CD4-positive, CD25-positive, alpha-beta regulatory T cell (primary cell): ENCODE results near the gene KCNK1. TPM values are rescaled to one million over a fixed set of nuclear protein-coding genes. Genes with fewer than 3 reads are reported as not detected.
"Not testable (repeated sequence)": the region's sequence is repeated elsewhere in the genome, so short reads cannot be mapped to it uniquely, and the experiment has no call there.

Experiments used
- ATAC-seq, 2 donors: fragments of 150-1000 bp; cut with Tn5 transposase; one replicate each; pipeline ENCODE4 v1.10.0; 2021; ENCODE audit warnings: low read depth in 2 of 2, moderate number of reproducible peaks in 2 of 2, moderate library complexity in 1 of 2
- DNase-seq, 3 donors: peaks; one replicate each; pipeline versions ENCODE4 v3.0.0 to v3.0.0-alpha.2; 2012 to 2022; ENCODE audit warnings: mixed read lengths in 1 of 3
- H3K27ac ChIP-seq: one replicate; pipeline ENCODE4 v1.7.0; 2013; ENCODE audit warnings: mild to moderate bottlenecking, low read length; ENCODE audit not compliant: insufficient read depth, poor library complexity, severe bottlenecking
- H3K27me3 ChIP-seq: one replicate; pipeline ENCODE4 v1.7.0; 2013; ENCODE audit warnings: low read length; ENCODE audit not compliant: control insufficient read depth, insufficient read depth
- H3K36me3 ChIP-seq: one replicate; pipeline ENCODE4 v1.7.0; 2013; ENCODE audit warnings: mild to moderate bottlenecking, low read length, moderate library complexity; ENCODE audit not compliant: control insufficient read depth, insufficient read depth
- H3K4me1 ChIP-seq: 2 replicates; pipeline ENCODE4 v1.7.0; 2013; ENCODE audit warnings: mild to moderate bottlenecking, low read length; ENCODE audit not compliant: insufficient read depth, control insufficient read depth, poor library complexity, severe bottlenecking
- H3K4me3 ChIP-seq: one replicate; pipeline ENCODE4 v1.7.0; 2013; ENCODE audit warnings: low read depth, mild to moderate bottlenecking, low read length, moderate library complexity
- H3K9me3 ChIP-seq, 2 experiments: 1 replicate in 1 of 2; 2 replicates in 1 of 2; pipeline ENCODE4 v1.7.0; 2013; ENCODE audit warnings: low read length in 2 of 2, mild to moderate bottlenecking in 1 of 2, moderate library complexity in 1 of 2; ENCODE audit not compliant: control insufficient read depth in 2 of 2
- H3K27ac Mint-ChIP-seq, 3 donors: one replicate each; pipeline ENCODE4 v1.8.0; 2020 to 2022; ENCODE audit warnings: mild to moderate bottlenecking in 3 of 3, mixed read lengths in 3 of 3, moderate library complexity in 2 of 3
- H3K27me3 Mint-ChIP-seq: one replicate; pipeline ENCODE4 v1.8.0; 2022; ENCODE audit warnings: mild to moderate bottlenecking, mixed read lengths
- H3K36me3 Mint-ChIP-seq: one replicate; pipeline ENCODE4 v1.8.0; 2020; ENCODE audit warnings: mixed read lengths
- H3K4me1 Mint-ChIP-seq, 4 donors: one replicate each; pipeline ENCODE4 v1.8.0; 2020 to 2022; ENCODE audit warnings: mixed read lengths in 4 of 4, mild to moderate bottlenecking in 1 of 4
- H3K4me3 Mint-ChIP-seq, 4 donors: one replicate each; pipeline ENCODE4 v1.8.0; 2020 to 2022; ENCODE audit warnings: mild to moderate bottlenecking in 4 of 4, mixed read lengths in 4 of 4, moderate library complexity in 3 of 4
- H3K9me3 Mint-ChIP-seq, 7 donors: one replicate each; pipeline ENCODE4 v1.8.0; 2020 to 2022; ENCODE audit warnings: mixed read lengths in 7 of 7, mild to moderate bottlenecking in 3 of 7, moderate library complexity in 2 of 7
- polyA plus RNA-seq, 4 donors: library from polyadenylated mRNA; unstranded; fragments of 300-500 nt; fragmentation: Illumina TruSeq; gene quantifications; one replicate each; pipeline ENCODE4 v1.2.3, GENCODE V29; 2021
- total RNA-seq: library from RNA; stranded (reverse); gene quantifications from one replicate; pipeline ENCODE4 v1.2.3, GENCODE V29; 2022

Gene KCNK1
- total and polyA plus RNA-seq, 5 donors from 2014 or later, result 0.15 to 0.99 (median 0.21) TPM; not detected in 1

- Histone ChIP-seq H3K9me3 (no peaks in the 10 kb centered on the region), H3K4me3 (no peak overlapping the region), H3K27ac (no peak overlapping the region), H3K4me1 (no peaks in the 10 kb centered on the region), H3K27me3 (peaks cover 9% of the 10 kb centered on the region), H3K36me3 (no peaks in the 10 kb centered on the region)
- ATAC-seq, result no peak
- no peak overlapping the region for H3K27ac Mint-ChIP-seq
- H3K9me3 Mint-ChIP-seq, result peaks cover 0 to 2% (median 0%) of the 10 kb centered on the region in 7 donors
- DNase-seq, result no peak
- H3K4me1 Mint-ChIP-seq, result peaks cover 0 to 7% (median under 1%) of the 10 kb centered on the region in 4 donors
- H3K27me3 Mint-ChIP-seq, result peaks cover 57% of the 10 kb centered on the region
- no peak overlapping the region for H3K4me3 Mint-ChIP-seq
- no peaks in the 10 kb centered on the region for H3K36me3 Mint-ChIP-seq
These were observed 3.1 kb downstream of the KCNK1 start for GRCh38 chr1:233617025-233617424.

GRCh38 chr1:233619414-233619813, 5.5 kb downstream of the KCNK1 start:
- H3K36me3 ChIP-seq, H3K4me3 ChIP-seq, H3K27ac ChIP-seq, H3K36me3 Mint-ChIP-seq, DNase-seq, H3K27ac Mint-ChIP-seq, H3K9me3 Mint-ChIP-seq, H3K27me3 ChIP-seq, ATAC-seq, H3K4me1 Mint-ChIP-seq, H3K4me1 ChIP-seq, H3K9me3 ChIP-seq, H3K4me3 Mint-ChIP-seq: not testable (repeated sequence)
- H3K27me3 Mint-ChIP-seq, result peaks cover 42% of the 10 kb centered on the region

GRCh38 chr1:233620065-233620464, 6.2 kb downstream of the KCNK1 start:
- no peak overlapping the region for H3K27ac ChIP-seq
- no peak overlapping the region for H3K4me3 ChIP-seq
- H3K27ac Mint-ChIP-seq, result no peak overlapping the region
- no peaks in the 10 kb centered on the region for H3K36me3 ChIP-seq
- H3K9me3 ChIP-seq, result no peaks in the 10 kb centered on the region
- peaks cover 6% of the 10 kb centered on the region for H3K27me3 ChIP-seq
- H3K4me1 Mint-ChIP-seq, result peaks cover 0 to 3% (median under 1%) of the 10 kb centered on the region in 4 donors
- H3K4me1 ChIP-seq, result no peaks in the 10 kb centered on the region
- DNase-seq (no peak), ATAC-seq (no peak)
- H3K27me3 Mint-ChIP-seq, result peaks cover 37% of the 10 kb centered on the region
- H3K9me3 Mint-ChIP-seq, result no peaks in the 10 kb centered on the region
- no peak overlapping the region for H3K4me3 Mint-ChIP-seq
- no peaks in the 10 kb centered on the region for H3K36me3 Mint-ChIP-seq

DNA sequence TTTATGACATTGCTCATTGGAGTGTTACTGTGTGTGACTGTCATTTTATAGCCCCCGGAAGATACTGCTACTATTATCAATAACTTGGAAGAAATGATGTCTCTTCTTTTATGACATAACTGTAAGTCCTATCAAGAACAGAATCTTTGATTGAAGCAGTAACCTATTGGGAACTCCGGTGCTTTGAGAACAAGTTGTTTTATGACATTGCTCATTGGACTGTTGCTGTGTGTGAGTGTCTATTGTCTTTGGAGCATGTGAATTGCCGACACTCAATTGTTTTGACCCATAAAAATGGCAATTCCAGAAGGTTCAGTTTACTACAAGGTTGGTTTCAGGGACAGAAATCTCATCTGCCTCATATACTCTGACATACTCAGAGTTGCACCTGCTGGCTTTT, 8.0 kb downstream of the KCNK1 start:
- H3K27me3 ChIP-seq, result peaks cover 3% of the 10 kb centered on the region
- no peaks in the 10 kb centered on the region for H3K36me3 ChIP-seq
- Mint-ChIP-seq H3K4me3 (no peak overlapping the region), H3K9me3 (peaks cover 0 to 2% (median 0%) of the 10 kb centered on the region in 7 donors), H3K36me3 (no peaks in the 10 kb centered on the region), H3K27ac (no peak overlapping the region), H3K27me3 (peaks cover 19% of the 10 kb centered on the region), H3K4me1 (no peaks in the 10 kb centered on the region)
- ATAC-seq, result no peak
- no peak overlapping the region for H3K4me3 ChIP-seq
- no peak for DNase-seq
- no peaks in the 10 kb centered on the region for H3K4me1 ChIP-seq
- H3K27ac ChIP-seq, result no peak overlapping the region
- no peaks in the 10 kb centered on the region for H3K9me3 ChIP-seq

DNA sequence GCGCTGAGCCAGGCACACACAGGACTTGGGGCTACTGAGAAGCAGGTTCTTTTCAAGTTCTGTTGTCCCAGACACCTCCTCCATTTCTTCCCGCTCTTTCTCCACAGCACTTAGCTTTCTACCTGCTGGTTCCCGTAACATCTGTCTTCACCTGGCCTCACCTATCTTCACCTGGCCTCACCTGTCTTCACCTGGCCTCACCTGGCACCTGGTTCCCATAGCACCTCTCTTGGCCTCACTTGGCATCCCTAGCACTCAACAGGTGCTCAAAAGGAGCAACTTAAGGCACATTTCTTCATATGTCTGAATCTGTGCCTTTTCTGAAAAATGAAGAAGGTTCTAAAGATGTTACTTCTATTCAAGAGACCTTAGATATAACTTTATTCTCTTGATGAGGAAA, 10.4 kb downstream of the KCNK1 start:
- no peak overlapping the region for H3K27ac ChIP-seq
- H3K4me1 ChIP-seq, result no peaks in the 10 kb centered on the region
- H3K4me3 Mint-ChIP-seq, result no peak overlapping the region
- no peaks in the 10 kb centered on the region for H3K9me3 ChIP-seq
- no peaks in the 10 kb centered on the region for H3K36me3 Mint-ChIP-seq
- ATAC-seq (no peak), DNase-seq (no peak)
- H3K36me3 ChIP-seq, result no peaks in the 10 kb centered on the region
- peaks cover 3% of the 10 kb centered on the region for H3K27me3 ChIP-seq
- peaks cover 0 to 2% (median 0%) of the 10 kb centered on the region in 7 donors for H3K9me3 Mint-ChIP-seq
- H3K4me3 ChIP-seq, result no peak overlapping the region
- no peak overlapping the region for H3K27ac Mint-ChIP-seq
- peaks cover 10% of the 10 kb centered on the region for H3K27me3 Mint-ChIP-seq
- no peaks in the 10 kb centered on the region for H3K4me1 Mint-ChIP-seq

- Mint-ChIP-seq H3K4me1 (no peaks in the 10 kb centered on the region), H3K27me3 (peaks cover 10% of the 10 kb centered on the region), H3K27ac (no peak overlapping the region), H3K36me3 (no peaks in the 10 kb centered on the region), H3K4me3 (no peak overlapping the region), H3K9me3 (peaks cover 0 to 2% (median 0%) of the 10 kb centered on the region in 7 donors)
- H3K27me3 ChIP-seq, result peaks cover 3% of the 10 kb centered on the region
- no peaks in the 10 kb centered on the region for H3K36me3 ChIP-seq
- no peak overlapping the region for H3K27ac ChIP-seq
- no peaks in the 10 kb centered on the region for H3K4me1 ChIP-seq
- H3K4me3 ChIP-seq, result no peak overlapping the region
- ATAC-seq (no peak), DNase-seq (no peak)
- no peaks in the 10 kb centered on the region for H3K9me3 ChIP-seq
These were observed 11.2 kb downstream of the KCNK1 start for GRCh38 chr1:233625087-233625486.

- ATAC-seq, result no peak
These were observed 11.6 kb downstream of the KCNK1 start for GRCh38 chr1:233625510-233625981.

DNA sequence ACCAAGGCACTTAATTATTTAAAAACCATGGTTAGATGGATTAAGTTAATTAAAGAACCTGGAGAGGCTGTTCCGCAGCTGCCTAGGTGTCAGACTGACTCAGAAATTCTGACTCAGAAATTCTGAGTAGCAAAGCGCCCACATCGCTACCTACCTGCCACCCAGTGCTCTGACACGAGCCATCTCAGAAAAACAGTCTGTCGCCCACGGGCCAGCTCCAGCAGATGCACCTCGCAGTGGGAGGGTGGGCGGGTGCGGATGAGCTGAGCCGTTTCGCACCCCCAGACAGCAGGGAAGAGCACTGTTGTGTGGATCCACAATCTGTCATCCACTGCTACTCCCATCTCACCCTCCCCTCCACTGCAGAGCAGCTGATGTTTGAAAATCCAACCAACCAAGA, 13.5 kb downstream of the KCNK1 start:
- H3K9me3 ChIP-seq, result no peaks in the 10 kb centered on the region
- no peaks in the 10 kb centered on the region for H3K4me1 ChIP-seq
- H3K27me3 ChIP-seq, result no peaks in the 10 kb centered on the region
- H3K27ac ChIP-seq, result no peak overlapping the region
- Mint-ChIP-seq H3K4me1 (no peaks in the 10 kb centered on the region), H3K9me3 (peaks cover 0 to 2% (median 0%) of the 10 kb centered on the region in 7 donors), H3K27ac (no peak overlapping the region), H3K36me3 (no peaks in the 10 kb centered on the region), H3K27me3 (no peaks in the 10 kb centered on the region), H3K4me3 (no peak overlapping the region)
- H3K36me3 ChIP-seq, result no peaks in the 10 kb centered on the region
- peak in 1 of 3 donors; percentile 44 for DNase-seq
- H3K4me3 ChIP-seq, result no peak overlapping the region
- no peak for ATAC-seq

More at GRCh38 chr1:233625510-233625981, 11.6 kb downstream of the KCNK1 start:
- no peaks in the 10 kb centered on the region for H3K4me1 ChIP-seq
- no peak overlapping the region for H3K4me3 Mint-ChIP-seq
- H3K27ac Mint-ChIP-seq, result no peak overlapping the region
- no peak overlapping the region for H3K4me3 ChIP-seq
- peaks cover 3% of the 10 kb centered on the region for H3K27me3 ChIP-seq
- H3K27ac ChIP-seq, result no peak overlapping the region
- no peaks in the 10 kb centered on the region for H3K9me3 ChIP-seq
- DNase-seq, result no peak
- no peaks in the 10 kb centered on the region for H3K36me3 Mint-ChIP-seq
- peaks cover 10% of the 10 kb centered on the region for H3K27me3 Mint-ChIP-seq
- peaks cover 0 to 2% (median 0%) of the 10 kb centered on the region in 7 donors for H3K9me3 Mint-ChIP-seq
- H3K36me3 ChIP-seq, result no peaks in the 10 kb centered on the region
- H3K4me1 Mint-ChIP-seq, result no peaks in the 10 kb centered on the region
